ENCODE results near the gene SLC48A1. TPM values are rescaled to one million over a fixed set of nuclear protein-coding genes. Genes with fewer than 3 reads are reported as not detected.

SLC48A1 gene
- total and polyA plus RNA-seq, 4 donors: 16.8 to 31.3 (median 20.7) TPM

GRCh38 chr12:47754126-47754525, 18.9 kb upstream of the SLC48A1 start:
- no peak for DNase-seq
- Histone ChIP-seq H3K9me3 (ENCODE audit: control insufficient read depth in 4 of 4, insufficient read depth in 3 of 4, low read length in 3 of 4) (no peaks in the 10 kb centered on the region), H3K27ac (ENCODE audit: low read depth in 1 of 2, low read length in 1 of 2) (peak overlapping the region; percentile 68 to 92), H3K27me3 (ENCODE audit: control insufficient read depth in 3 of 3, insufficient read depth in 3 of 3, low read length in 2 of 3) (no peaks in the 10 kb centered on the region), H3K9ac (ENCODE audit: insufficient read depth in 1 of 2, low read length in 2 of 2) (no peak overlapping the region), H3K36me3 (ENCODE audit: control insufficient read depth in 4 of 4, insufficient read depth in 4 of 4, low read length in 4 of 4) (peaks cover 0 to 13% (median 0%) of the 10 kb centered on the region in 4 donors), H3K4me1 (ENCODE audit: control insufficient read depth in 5 of 5, insufficient read depth in 5 of 5, low read length in 5 of 5) (peaks cover 11 to 34% (median 23%) of the 10 kb centered on the region in 5 donors), H3K4me3 (no peak overlapping the region)
- WGBS, 2 donors: 85 to 91% methylated on average over 4 of the region's 4 CpGs
- TF ChIP-seq CTCF (IDR thresholded peaks at IDR 0.05; ENCODE audit: control extremely low read depth, extremely low read depth): no peak
- no peak for ATAC-seq (ENCODE audit: insufficient read depth, low FRiP score)

GRCh38 chr12:47754881-47755280, 18.2 kb upstream of the SLC48A1 start:
- DNase-seq: peak in 2 of 3 donors; percentile 50 to 73
- Histone ChIP-seq H3K27ac (ENCODE audit: low read depth in 1 of 2, low read length in 1 of 2) (peak overlapping the region; percentile 68 to 81), H3K9me3 (ENCODE audit: control insufficient read depth in 4 of 4, insufficient read depth in 3 of 4, low read length in 3 of 4) (no peaks in the 10 kb centered on the region), H3K9ac (ENCODE audit: insufficient read depth in 1 of 2, low read length in 2 of 2) (no peak overlapping the region), H3K4me3 (no peak overlapping the region), H3K27me3 (ENCODE audit: control insufficient read depth in 3 of 3, insufficient read depth in 3 of 3, low read length in 2 of 3) (no peaks in the 10 kb centered on the region), H3K36me3 (ENCODE audit: control insufficient read depth in 4 of 4, insufficient read depth in 4 of 4, low read length in 4 of 4) (peaks cover 0 to 11% (median 0%) of the 10 kb centered on the region in 4 donors), H3K4me1 (ENCODE audit: control insufficient read depth in 5 of 5, insufficient read depth in 5 of 5, low read length in 5 of 5) (peaks cover 11 to 38% (median 23%) of the 10 kb centered on the region in 5 donors)
- TF ChIP-seq CTCF (IDR thresholded peaks at IDR 0.05; ENCODE audit: control extremely low read depth, extremely low read depth): no peak
- no peak for ATAC-seq (ENCODE audit: insufficient read depth, low FRiP score)
- WGBS, 2 donors: 47 to 74% methylated on average over 3 of the region's 3 CpGs

GRCh38 chr12:47755655-47756562, 17.1 kb upstream of the SLC48A1 start:
- Histone ChIP-seq H3K9ac (ENCODE audit: insufficient read depth in 1 of 2, low read length in 2 of 2) (no peak overlapping the region), H3K4me1 (ENCODE audit: control insufficient read depth in 5 of 5, insufficient read depth in 5 of 5, low read length in 5 of 5) (peaks cover 11 to 38% (median 23%) of the 10 kb centered on the region in 5 donors), H3K27me3 (ENCODE audit: control insufficient read depth in 3 of 3, insufficient read depth in 3 of 3, low read length in 2 of 3) (no peaks in the 10 kb centered on the region), H3K4me3 (no peak overlapping the region), H3K9me3 (ENCODE audit: control insufficient read depth in 4 of 4, insufficient read depth in 3 of 4, low read length in 3 of 4) (no peaks in the 10 kb centered on the region), H3K36me3 (ENCODE audit: control insufficient read depth in 4 of 4, insufficient read depth in 4 of 4, low read length in 4 of 4) (peaks cover 0 to 7% (median 0%) of the 10 kb centered on the region in 4 donors), H3K27ac (ENCODE audit: low read depth in 1 of 2, low read length in 1 of 2) (peak overlapping the region; percentile 35 to 63)
- no peak for ATAC-seq (ENCODE audit: insufficient read depth, low FRiP score)
- no peak for TF ChIP-seq CTCF (IDR thresholded peaks at IDR 0.05; ENCODE audit: control extremely low read depth, extremely low read depth)
- WGBS, 2 donors: 59 to 74% methylated on average over 12 of the region's 12 CpGs
- no peak for DNase-seq
